Measurements from ENCODE around the gene CGB2. TPM values are rescaled to one million over a fixed set of nuclear protein-coding genes. Genes with fewer than 3 reads are reported as not detected.

CGB2 gene
- total RNA-seq, 4 donors from 2014 or later, result not detected

GRCh38 chr19:49081273-49081672 is 49.6 kb downstream of the CGB2 start:
- 45% methylated on average over 1 of the region's 1 CpG for WGBS
- DNase-seq (ENCODE audit: extremely low spot score), result no peak
- Histone ChIP-seq H3K27ac (replicated peaks in 1 of 4) (no peak overlapping the region), H3K36me3 (no peaks in the 10 kb centered on the region), H3K9me3 (no peaks in the 10 kb centered on the region), H3K27me3 (no peaks in the 10 kb centered on the region), H3K4me1 (peaks cover 8 to 12% (median 10%) of the 10 kb centered on the region in 4 donors), H3K4me3 (no peak overlapping the region)
- TF ChIP-seq POLR2A (IDR thresholded peaks at IDR 0.05; ENCODE audit: low read depth) (no peak), POLR2AphosphoS5 (IDR thresholded peaks at IDR 0.05) (no peak), CTCF (IDR thresholded peaks at IDR 0.05) (no peak), EP300 (IDR thresholded peaks at IDR 0.05) (no peak)
- intact Hi-C loops (cut with DNase I), result no loop called here

Small RNA genes within 50 kb of the gene (small RNA-seq; reads per million reads assigned to genes)
- gene MIR6798 (0 reads per million in 3 donors), gene RN7SL708P (0 reads per million in 3 donors)

Other genes starting within 250 kb of the CGB2 start
- gene BCAT2, start 220.9 kb upstream of the CGB2 start, total RNA-seq, result 10 to 100 TPM; 59.0 to 93.3 (median 63.9) TPM
- 1 to 10 TPM; 7.1 to 8.9 (median 7.8) TPM for gene HSD17B14, start 195.4 kb upstream of the CGB2 start, total RNA-seq
- gene PLEKHA4, start 163.3 kb upstream of the CGB2 start, total RNA-seq, result 10 to 100 TPM; 11.4 to 27.4 (median 18.9) TPM
- 10 to 100 TPM; 40.3 to 98.7 (median 64.4) TPM for gene PPP1R15A, start 159.5 kb upstream of the CGB2 start, total RNA-seq
- gene TULP2, start 133.1 kb upstream of the CGB2 start, total RNA-seq, result 1 to 10 TPM in 1 of 4 donors, under 1 TPM in 3; 0.75 to 1.3 (median 0.83) TPM
- gene NUCB1, start 131.6 kb upstream of the CGB2 start, total RNA-seq, result 100 to 1,000 TPM; 179 to 356 (median 284) TPM
- under 1 TPM in 1 of 4 donors, not detected in 3; 0.57 TPM for gene DHDH, start 98.2 kb upstream of the CGB2 start, total RNA-seq
- gene BAX, start 77.0 kb upstream of the CGB2 start, total RNA-seq, result 10 to 100 TPM; 39.0 to 50.4 (median 42.3) TPM
- gene FTL, start 66.6 kb upstream of the CGB2 start, total RNA-seq, result 1,000 to 10,000 TPM; 3,246 to 4,339 (median 3,896) TPM
- 10 to 100 TPM; 33.3 to 39.3 (median 37.3) TPM for gene GYS1, start 38.6 kb upstream of the CGB2 start, total RNA-seq
- 100 to 1,000 TPM in 2 of 4 donors, 10 to 100 TPM in 2; 72.7 to 113 (median 97.6) TPM for gene RUVBL2, start 38.0 kb upstream of the CGB2 start, total RNA-seq
- not detected for gene LHB, start 14.8 kb upstream of the CGB2 start, total RNA-seq
- gene CGB3, start 7.6 kb upstream of the CGB2 start, total RNA-seq, result not detected
- gene CGB1, start 5.0 kb downstream of the CGB2 start, total RNA-seq, result not detected
- gene CGB5, start 12.0 kb downstream of the CGB2 start, total RNA-seq, result not detected
- gene CGB8, start 17.2 kb downstream of the CGB2 start, total RNA-seq, result not detected
- not detected for gene CGB7, start 25.9 kb downstream of the CGB2 start, total RNA-seq
- not detected for gene NTF4, start 32.9 kb downstream of the CGB2 start, total RNA-seq
- not detected for gene KCNA7, start 40.8 kb downstream of the CGB2 start, total RNA-seq
- 100 to 1,000 TPM; 101 to 209 (median 145) TPM for gene SNRNP70, start 53.6 kb downstream of the CGB2 start, total RNA-seq
- gene LIN7B, start 82.5 kb downstream of the CGB2 start, total RNA-seq, result 10 to 100 TPM in 3 of 4 donors, 1 to 10 TPM in 1; 7.5 to 21.4 (median 15.5) TPM
- 1 to 10 TPM in 3 of 4 donors, under 1 TPM in 1; 0.83 to 3.3 (median 1.9) TPM for gene C19orf73, start 87.3 kb downstream of the CGB2 start, total RNA-seq
- 1 to 10 TPM; 3.3 to 8.4 (median 5.3) TPM for gene PPFIA3, start 87.7 kb downstream of the CGB2 start, total RNA-seq
- gene HRC, start 123.5 kb downstream of the CGB2 start, total RNA-seq, result 10 to 100 TPM in 1 of 4 donors, 1 to 10 TPM in 2, under 1 TPM in 1; 0.83 to 11.1 (median 4.1) TPM
- gene TRPM4, start 125.9 kb downstream of the CGB2 start, total RNA-seq, result 10 to 100 TPM; 19.9 to 38.8 (median 27.9) TPM

Measured in esophagus muscularis mucosa (tissue), 4 donors.